PFSK-1 (cell line): ENCODE measurements around the gene TMPRSS4.

ENCODE experiments used
- FOXP2 ChIP-seq: optimal IDR thresholded peaks from 2 replicates; pipeline ENCODE3; 2011; ENCODE audit warnings: borderline replicate concordance, control low read depth, inconsistent platforms; ENCODE audit not compliant: insufficient read depth; ENCODE audit errors: extremely low read length, extremely low read depth
- POLR2AphosphoS5 ChIP-seq: IDR thresholded peaks from 2 replicates; pipeline ENCODE4 v1.6.1; 2012; ENCODE audit warnings: low read depth, mild to moderate bottlenecking, control low read depth, low read length, moderate library complexity
- REST ChIP-seq, 2 experiments: IDR thresholded peaks; 2 replicates each; pipeline versions ENCODE4 v1.6.1 to v1.8.0; 2011 to 2012; ENCODE audit warnings: low read depth in 2 of 2, low read length in 2 of 2, control low read depth in 1 of 2, inconsistent platforms in 1 of 2, mild to moderate bottlenecking in 1 of 2, moderate library complexity in 1 of 2; ENCODE audit not compliant: insufficient read depth in 1 of 2
- SIN3A ChIP-seq: IDR thresholded peaks from 2 replicates; pipeline ENCODE4 v1.6.1; 2012; ENCODE audit warnings: mild to moderate bottlenecking, low read length, moderate library complexity, borderline replicate concordance; ENCODE audit not compliant: insufficient read depth
- TAF1 ChIP-seq: IDR thresholded peaks from 2 replicates; pipeline ENCODE4 v1.6.1; 2012; ENCODE audit warnings: low read length, control low read depth, borderline replicate concordance; ENCODE audit not compliant: insufficient read depth

The TMPRSS4 gene

GRCh38 chr11:118048472-118049370 is 28.2 kb upstream of the TMPRSS4 start:
- TF ChIP-seq FOXP2: no peak
- no peak for TF ChIP-seq SIN3A
- TF ChIP-seq POLR2AphosphoS5: no peak
- TF ChIP-seq TAF1: no peak
- TF ChIP-seq REST (IDR thresholded peaks at IDR 0.05; ENCODE audit: insufficient read depth in 1 of 2, low read depth in 2 of 2, low read length in 2 of 2): no peak

- no peak for TF ChIP-seq SIN3A
- TF ChIP-seq TAF1: no peak
- no peak for TF ChIP-seq REST (IDR thresholded peaks at IDR 0.05; ENCODE audit: insufficient read depth in 1 of 2, low read depth in 2 of 2, low read length in 2 of 2)
- no peak for TF ChIP-seq POLR2AphosphoS5
- no peak for TF ChIP-seq FOXP2
These were observed 27.1 kb upstream of the TMPRSS4 start for GRCh38 chr11:118049771-118050170.

- TF ChIP-seq FOXP2 (no peak), TAF1 (no peak), POLR2AphosphoS5 (no peak), REST (IDR thresholded peaks at IDR 0.05; ENCODE audit: insufficient read depth in 1 of 2, low read depth in 2 of 2, low read length in 2 of 2) (no peak), SIN3A (no peak)
These were observed 26.5 kb upstream of the TMPRSS4 start for GRCh38 chr11:118050208-118050891.

- TF ChIP-seq POLR2AphosphoS5 (no peak), FOXP2 (no peak), SIN3A (no peak), TAF1 (no peak)
These were observed 25.7 kb upstream of the TMPRSS4 start for GRCh38 chr11:118051136-118051610.

- no peak for TF ChIP-seq SIN3A
- TF ChIP-seq REST (IDR thresholded peaks at IDR 0.05; ENCODE audit: insufficient read depth in 1 of 2, low read depth in 2 of 2, low read length in 2 of 2): no peak
- TF ChIP-seq POLR2AphosphoS5: no peak
These were observed 25.0 kb upstream of the TMPRSS4 start for GRCh38 chr11:118051611-118052461.
